ENCODE results near the gene CAPZA3. TPM values are rescaled to one million over a fixed set of nuclear protein-coding genes. Genes with fewer than 3 reads are reported as not detected.
"Not testable (repeated sequence)": the region's sequence is repeated elsewhere in the genome, so short reads cannot be mapped to it uniquely, and the experiment has no call there.

The CAPZA3 gene
- total RNA-seq, 2 donors from 2014 or later, result not detected

DNA sequence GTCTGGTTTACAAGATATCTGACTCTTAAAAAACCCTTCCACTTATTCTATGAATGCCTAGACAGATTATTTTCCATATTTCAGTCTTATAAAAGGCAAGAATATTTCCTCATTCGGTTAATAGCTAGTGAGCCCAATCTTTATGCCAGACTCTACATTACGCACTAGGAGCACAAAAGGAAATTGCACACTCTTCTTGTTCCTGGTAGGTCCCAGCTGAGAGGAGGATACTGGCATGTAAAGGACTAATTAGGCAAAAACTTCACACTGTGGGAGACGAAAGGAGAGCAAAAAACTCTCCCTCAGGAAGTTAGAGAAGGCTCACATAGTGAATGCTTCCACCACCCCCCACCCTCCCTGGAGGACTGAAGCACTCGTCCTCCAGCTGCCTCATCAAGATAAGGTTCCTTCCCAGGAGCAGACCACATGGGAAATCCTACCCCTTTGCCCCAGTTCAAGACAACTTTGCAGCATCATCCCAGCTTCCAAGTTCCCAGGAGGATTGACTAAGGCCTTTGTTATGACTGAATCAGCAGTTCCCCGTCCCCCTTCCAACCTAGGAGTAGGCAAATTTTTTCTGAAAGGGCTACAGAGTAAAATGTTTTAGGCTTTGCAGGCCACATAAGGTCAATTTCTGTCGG is 14.5 kb downstream of the CAPZA3 start:
- ATAC-seq (no peak), DNase-seq (no peak)

DNA sequence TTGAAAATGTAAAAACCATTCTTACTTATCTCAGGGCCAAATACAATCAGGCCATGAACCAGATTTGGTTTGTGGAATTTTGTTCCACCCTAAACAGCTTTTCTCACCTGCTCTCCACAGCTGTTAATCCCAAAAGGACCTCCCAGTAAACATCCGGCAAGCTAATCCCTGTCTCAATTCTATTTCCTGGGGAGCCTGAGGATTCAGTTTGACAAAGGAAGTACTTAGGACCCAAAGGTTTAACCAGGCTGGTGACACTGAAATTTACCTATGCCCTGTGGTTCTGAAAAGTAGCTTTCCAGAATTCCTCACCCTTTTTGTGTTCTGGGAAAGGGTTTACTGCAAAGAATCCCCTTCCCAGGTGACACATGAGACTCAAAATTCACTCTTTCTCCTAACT is 15.0 kb downstream of the CAPZA3 start:
- ATAC-seq, result no peak
- intact Hi-C loops (cut with DNase I, micrococcal nuclease), result no loop called here
- no peak for DNase-seq

More for the DNA sequence above, 14.5 kb downstream of the CAPZA3 start:
- intact Hi-C loops (cut with DNase I, micrococcal nuclease), result no loop called here

DNA sequence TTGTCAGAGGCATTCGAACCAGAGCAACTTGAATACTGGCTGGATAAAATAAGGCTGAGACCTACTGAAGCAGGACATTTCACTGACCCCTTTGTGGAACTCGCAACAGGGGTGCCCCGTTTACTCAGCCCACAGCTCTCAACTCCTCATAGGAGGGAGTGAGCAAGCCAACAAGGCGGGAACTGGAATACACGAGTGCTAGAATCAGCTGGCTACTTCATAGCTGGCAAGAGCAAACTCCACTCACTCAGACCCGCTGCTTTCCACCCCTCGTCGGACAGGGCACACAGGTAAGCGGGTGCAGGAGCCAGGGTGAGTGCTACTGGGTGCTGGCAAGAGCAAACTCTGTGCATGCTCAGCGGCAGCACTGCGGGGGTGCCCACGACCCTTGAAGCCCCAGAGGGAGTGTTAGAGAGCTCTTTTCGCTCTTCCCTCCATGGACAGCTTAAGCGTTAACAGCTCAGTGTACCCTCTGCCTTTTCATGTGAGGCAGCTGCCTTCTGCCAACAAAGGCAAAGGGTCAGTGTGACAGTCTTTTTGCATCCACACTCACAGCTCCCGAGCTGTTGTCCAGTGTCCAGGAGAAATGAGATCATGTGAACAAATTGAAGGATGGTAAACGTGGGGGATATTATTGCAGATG is 15.7 kb downstream of the CAPZA3 start:
- no peak for ATAC-seq
- DNase-seq, result no peak
- intact Hi-C loops (cut with DNase I, micrococcal nuclease), result no loop called here

DNA sequence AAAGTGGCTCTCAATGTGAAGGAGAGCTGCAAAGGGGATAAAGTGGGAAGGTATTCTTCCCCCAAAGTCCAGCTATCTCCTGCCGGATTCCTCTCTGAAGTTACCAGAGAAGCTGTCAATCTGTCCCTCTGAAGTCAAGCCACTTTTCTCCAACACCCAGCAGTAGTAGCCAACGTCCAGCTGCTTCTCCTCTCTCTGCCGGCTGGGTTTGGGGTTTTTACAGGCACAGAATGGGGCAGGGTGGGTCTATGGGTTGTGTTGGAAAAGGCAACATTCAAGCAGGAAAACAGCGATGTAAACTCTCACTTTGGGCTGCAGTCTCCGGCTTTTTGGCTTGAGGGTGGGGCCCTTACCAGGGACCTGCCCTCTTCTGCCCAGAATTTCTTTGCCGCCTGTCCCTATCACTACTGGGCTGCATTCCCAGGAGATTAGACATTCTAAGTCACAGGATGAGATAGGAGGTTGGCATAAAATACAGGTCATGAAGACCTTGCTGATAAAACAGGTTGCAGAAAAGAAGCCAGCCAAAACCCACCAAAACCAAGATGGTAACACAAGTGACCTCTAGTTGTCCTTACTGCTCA is 16.3 kb downstream of the CAPZA3 start:
- intact Hi-C loops (cut with DNase I, micrococcal nuclease), result no loop called here
- no peak for ATAC-seq
- DNase-seq, result no peak

GRCh38 chr12:18755341-18755740 is 17.4 kb downstream of the CAPZA3 start:
- ATAC-seq, result no peak
- intact Hi-C loops (cut with DNase I, micrococcal nuclease), result no loop called here
- no peak for DNase-seq

DNA sequence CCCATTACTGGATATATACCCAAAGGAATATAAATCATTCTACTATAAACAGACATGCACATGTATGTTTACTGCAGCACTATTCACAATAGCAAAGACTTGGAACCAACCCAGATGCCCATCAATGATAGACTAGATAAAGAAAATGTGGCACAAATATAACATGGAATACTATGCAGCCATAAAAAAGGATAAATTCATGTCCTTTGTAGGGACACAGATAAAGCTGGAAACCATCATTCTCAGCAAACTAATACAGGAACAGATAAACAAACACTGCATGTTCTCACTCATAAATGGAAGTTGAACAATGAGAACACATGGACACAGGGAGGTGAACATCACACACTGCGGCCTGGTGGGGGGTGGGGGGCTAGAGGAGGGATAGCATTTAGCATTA is 28.6 kb downstream of the CAPZA3 start:
- ATAC-seq; DNase-seq; intact Hi-C loops (cut with DNase I, micrococcal nuclease): not testable (repeated sequence)

- ATAC-seq (no peak), DNase-seq (no peak)
- intact Hi-C loops (cut with DNase I, micrococcal nuclease), result no loop called here
Observed at GRCh38 chr12:18782827-18783226, 44.9 kb downstream of the CAPZA3 start.

DNA sequence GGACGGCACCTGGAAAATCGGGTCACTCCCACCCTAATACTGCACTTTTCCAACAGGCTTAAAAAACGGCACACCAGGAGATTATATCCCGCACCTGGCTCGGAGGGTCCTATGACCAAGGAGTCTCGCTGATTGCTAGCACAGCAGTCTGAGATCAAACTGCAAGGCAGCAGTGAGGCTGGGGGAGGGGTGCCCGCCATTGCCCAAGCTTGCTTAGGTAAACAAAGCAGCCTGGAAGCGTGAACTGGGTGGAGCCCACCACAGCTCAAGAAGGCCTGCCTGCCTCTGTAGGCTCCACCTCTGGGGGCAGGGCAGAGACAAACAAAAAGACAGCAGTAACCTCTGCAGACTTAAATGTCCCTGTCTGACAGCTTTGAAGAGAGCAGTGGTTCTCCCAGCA is 47.5 kb downstream of the CAPZA3 start:
- ATAC-seq; intact Hi-C loops (cut with DNase I, micrococcal nuclease); DNase-seq: not testable (repeated sequence)

Other genes starting within 250 kb of the CAPZA3 start
- not detected for gene PLCZ1, start 107 bp upstream of the CAPZA3 start, total RNA-seq